Common myeloid progenitor, CD34-positive (primary cell): ENCODE results near the gene RACGAP1.

Experiments
- CTCF ChIA-PET: fragments of 350-600 bp; sonication (Branson Sonifier 250); formaldehyde crosslinking; loops from one replicate; lab custom pipeline; 2021; ENCODE audit warnings: antibody characterized with exemption; lab: Charles Lee
- POLR2A ChIA-PET: fragments of 350-600 bp; sonication (Branson Sonifier 250); formaldehyde crosslinking; loops from one replicate; lab custom pipeline; 2021; ENCODE audit warnings: antibody characterized with exemption; lab: Charles Lee
- DNase-seq, 3 donors: peaks; one replicate each; pipeline versions ENCODE4 v3.0.0 to v3.0.0-alpha.2; 2013
- H3K27ac ChIP-seq, 2 experiments: 1 replicate in 1 of 2; 2 replicates in 1 of 2; pipeline ENCODE4 v1.7.0; 2013; ENCODE audit warnings: inconsistent platforms in 2 of 2, low read length in 2 of 2, mild to moderate bottlenecking in 2 of 2, low read depth in 1 of 2, moderate library complexity in 1 of 2; ENCODE audit not compliant: severe bottlenecking in 2 of 2, insufficient read depth in 1 of 2, poor library complexity in 1 of 2
- H3K27me3 ChIP-seq, 5 experiments: replicated peaks in 2 of 5; 1 replicate in 3 of 5; 2 replicates in 2 of 5; pipeline versions ENCODE4 v1.6.1 to v1.7.0; 2013; ENCODE audit warnings: low read length in 4 of 5, mild to moderate bottlenecking in 2 of 5, moderate library complexity in 2 of 5, inconsistent platforms in 1 of 5; ENCODE audit not compliant: insufficient read depth in 5 of 5, control insufficient read depth in 4 of 5
- H3K36me3 ChIP-seq, 4 experiments: 1 replicate in 2 of 4; 2 replicates in 2 of 4; pipeline versions ENCODE4 v1.6.1 to v1.7.0; 2013; ENCODE audit warnings: low read length in 3 of 4, control low read depth in 1 of 4, mild to moderate bottlenecking in 1 of 4; ENCODE audit not compliant: control insufficient read depth in 4 of 4, insufficient read depth in 4 of 4
- H3K4me1 ChIP-seq, 4 experiments: 1 replicate in 3 of 4; 2 replicates in 1 of 4; pipeline versions ENCODE4 v1.6.1 to v1.7.1; 2013; ENCODE audit warnings: low read length in 3 of 4, mild to moderate bottlenecking in 3 of 4, control low read depth in 1 of 4, inconsistent platforms in 1 of 4, moderate library complexity in 1 of 4; ENCODE audit not compliant: control insufficient read depth in 4 of 4, insufficient read depth in 4 of 4; ENCODE audit errors: control extremely low read depth in 1 of 4
- H3K4me3 ChIP-seq, 7 experiments: 1 replicate in 4 of 7; 2 replicates in 3 of 7; pipeline versions ENCODE4 v1.5.1 to v1.7.0; 2013; ENCODE audit warnings: mild to moderate bottlenecking in 7 of 7, low read length in 6 of 7, moderate library complexity in 6 of 7, inconsistent platforms in 2 of 7, low read depth in 2 of 7, control low read depth in 1 of 7; ENCODE audit not compliant: insufficient read depth in 4 of 7, control insufficient read depth in 1 of 7; ENCODE audit errors: extremely low read depth in 1 of 7
- H3K9me3 ChIP-seq, 5 experiments: 1 replicate in 4 of 5; 2 replicates in 1 of 5; pipeline versions ENCODE4 v1.6.1 to v1.7.1; 2013; ENCODE audit warnings: low read length in 4 of 5, mild to moderate bottlenecking in 2 of 5, inconsistent platforms in 1 of 5, low read depth in 1 of 5, moderate library complexity in 1 of 5; ENCODE audit not compliant: control insufficient read depth in 4 of 5, insufficient read depth in 2 of 5; ENCODE audit errors: control extremely low read depth in 1 of 5
- WGBS: methylation state at CpG from one replicate; pipeline ENCODE4 v1.1.5; 2013; ENCODE audit not compliant: insufficient coverage; 5-methylcytosine and 5-hydroxymethylcytosine counted together

Gene RACGAP1

GRCh38 chr12:49969027-49969426 is 56.3 kb downstream of the RACGAP1 start:
- Histone ChIP-seq H3K27me3 (peaks cover 0 to 32% (median 11%) of the 10 kb centered on the region in 5 experiments), H3K27ac (no peak overlapping the region), H3K9me3 (no peaks in the 10 kb centered on the region), H3K4me1 (peaks cover 0 to 32% (median 28%) of the 10 kb centered on the region in 4 experiments), H3K36me3 (no peaks in the 10 kb centered on the region), H3K4me3 (no peak overlapping the region)
- 78% methylated on average over 3 of the region's 5 CpGs for WGBS
- ChIA-PET CTCF (interaction anchor here (0.8 to 12.6 kb wide), 16 partner anchors 11 to 106 kb away, joined by 3 to 209 read pairs (median 30); partner anchors contain the start of gene RACGAP1), POLR2A (no interaction called here)
- no peak for DNase-seq

GRCh38 chr12:49968471-49968870 is 56.8 kb downstream of the RACGAP1 start:
- no peak overlapping the region for H3K27ac ChIP-seq
- POLR2A ChIA-PET, result interaction anchor here (0.7 kb wide), 1 partner anchor 96 kb away, joined by 3 read pairs; no protein-coding TSS in a partner anchor
- no peaks in the 10 kb centered on the region for H3K9me3 ChIP-seq
- CTCF ChIA-PET, result interaction anchor here (0.8 to 12.6 kb wide), 19 partner anchors 8 to 107 kb away, joined by 3 to 209 read pairs (median 29); partner anchors contain the start of gene AQP2
- H3K4me3 ChIP-seq, result no peak overlapping the region
- WGBS, result 92% methylated on average over 5 of the region's 6 CpGs
- peaks cover 0 to 37% (median 14%) of the 10 kb centered on the region in 5 experiments for H3K27me3 ChIP-seq
- H3K4me1 ChIP-seq, result peaks cover 0 to 32% (median 28%) of the 10 kb centered on the region in 4 experiments
- H3K36me3 ChIP-seq, result no peaks in the 10 kb centered on the region
- no peak for DNase-seq

GRCh38 chr12:49967777-49968250 is 57.5 kb downstream of the RACGAP1 start:
- ChIA-PET CTCF (interaction anchor here (0.6 to 12.6 kb wide), 33 partner anchors 8 to 285 kb away, joined by 3 to 209 read pairs (median 11); partner anchors contain the start of gene AQP2), POLR2A (interaction anchor here (0.6 to 1.3 kb wide), 4 partner anchors 12 to 98 kb away, joined by 3 to 4 read pairs (median 3); no protein-coding TSS in a partner anchor)
- Histone ChIP-seq H3K27ac (no peak overlapping the region), H3K4me1 (peaks cover 0 to 32% (median 28%) of the 10 kb centered on the region in 4 experiments), H3K27me3 (peaks cover 0 to 44% (median 17%) of the 10 kb centered on the region in 5 experiments), H3K4me3 (peak overlapping the region in 6 of 7 experiments; percentile 30 to 72 (median 56)), H3K9me3 (no peaks in the 10 kb centered on the region), H3K36me3 (no peaks in the 10 kb centered on the region)
- no peak for DNase-seq
- WGBS, result 30% methylated on average over 11 of the region's 15 CpGs

GRCh38 chr12:49967042-49967776 is 58.1 kb downstream of the RACGAP1 start:
- H3K4me1 ChIP-seq, result peaks cover 0 to 32% (median 28%) of the 10 kb centered on the region in 4 experiments
- WGBS, result under 1% methylated on average over 28 of the region's 40 CpGs
- POLR2A ChIA-PET, result interaction anchor here (0.6 to 1.3 kb wide), 3 partner anchors 13 to 99 kb away, joined by 3 to 4 read pairs (median 3); no protein-coding TSS in a partner anchor
- CTCF ChIA-PET, result interaction anchor here (0.6 to 12.6 kb wide), 35 partner anchors 9 to 284 kb away, joined by 3 to 209 read pairs (median 11); partner anchors contain the start of genes AQP2 and RACGAP1
- H3K9me3 ChIP-seq, result no peaks in the 10 kb centered on the region
- peak overlapping the region in 6 of 7 experiments; percentile 33 to 72 (median 56) for H3K4me3 ChIP-seq
- H3K27me3 ChIP-seq, result peaks cover 0 to 50% (median 17%) of the 10 kb centered on the region in 5 experiments
- H3K27ac ChIP-seq, result no peak overlapping the region
- no peaks in the 10 kb centered on the region for H3K36me3 ChIP-seq
- DNase-seq, result peak; percentile 85 to 92 (median 90)

GRCh38 chr12:49966511-49967041 is 58.7 kb downstream of the RACGAP1 start:
- DNase-seq, result no peak
- Histone ChIP-seq H3K9me3 (no peaks in the 10 kb centered on the region), H3K4me1 (peaks cover 0 to 34% (median 29%) of the 10 kb centered on the region in 4 experiments), H3K27ac (no peak overlapping the region), H3K27me3 (peaks cover 0 to 54% (median 17%) of the 10 kb centered on the region in 5 experiments), H3K36me3 (no peaks in the 10 kb centered on the region), H3K4me3 (no peak overlapping the region)
- ChIA-PET POLR2A (interaction anchor here (1.1 to 1.3 kb wide), 2 partner anchors 14 to 100 kb away, joined by 3 to 4 read pairs; no protein-coding TSS in a partner anchor), CTCF (interaction anchor here (0.8 to 12.6 kb wide), 29 partner anchors 8 to 199 kb away, joined by 3 to 209 read pairs (median 12); partner anchors contain the start of genes AQP2, COX14 and RACGAP1)
- WGBS, result 29% methylated on average over 14 of the region's 16 CpGs

GRCh38 chr12:49965836-49966235 is 59.5 kb downstream of the RACGAP1 start:
- peaks cover 0 to 41% (median 34%) of the 10 kb centered on the region in 4 experiments for H3K4me1 ChIP-seq
- peaks cover 0 to 62% (median 17%) of the 10 kb centered on the region in 5 experiments for H3K27me3 ChIP-seq
- no peaks in the 10 kb centered on the region for H3K9me3 ChIP-seq
- no peak overlapping the region for H3K27ac ChIP-seq
- ChIA-PET POLR2A (no interaction called here), CTCF (interaction anchor here (0.8 to 12.6 kb wide), 24 partner anchors 7 to 199 kb away, joined by 3 to 209 read pairs (median 17); partner anchors contain the start of genes COX14 and RACGAP1)
- WGBS, result 67% methylated on average over 5 of the region's 6 CpGs
- DNase-seq, result no peak
- no peaks in the 10 kb centered on the region for H3K36me3 ChIP-seq
- no peak overlapping the region for H3K4me3 ChIP-seq
